Daoy (cell line): Measurements from ENCODE around the gene MAP4K1. TPM values are rescaled to one million over a fixed set of nuclear protein-coding genes. Genes with fewer than 3 reads are reported as not detected.
A peak's percentile ranks its signal among the peaks of the same experiment; 100 is the strongest.
"Not testable (repeated sequence)": the region's sequence is repeated elsewhere in the genome, so short reads cannot be mapped to it uniquely, and the experiment has no call there.

Experiments
- DNase-seq: peaks from one replicate; pipeline ENCODE4 v3.0.0-alpha.2; 2015; ENCODE audit warnings: low read depth
- total RNA-seq: library from RNA; depleted of rRNA; stranded (reverse); fragments of >200 nt; shearing (Covaris generic); gene quantifications from 2 replicates; pipeline ENCODE4 v1.2.3, GENCODE V29; 2014

MAP4K1 gene
- total RNA-seq, 1 experiment from 2014 or later = 0.11 TPM

DNA sequence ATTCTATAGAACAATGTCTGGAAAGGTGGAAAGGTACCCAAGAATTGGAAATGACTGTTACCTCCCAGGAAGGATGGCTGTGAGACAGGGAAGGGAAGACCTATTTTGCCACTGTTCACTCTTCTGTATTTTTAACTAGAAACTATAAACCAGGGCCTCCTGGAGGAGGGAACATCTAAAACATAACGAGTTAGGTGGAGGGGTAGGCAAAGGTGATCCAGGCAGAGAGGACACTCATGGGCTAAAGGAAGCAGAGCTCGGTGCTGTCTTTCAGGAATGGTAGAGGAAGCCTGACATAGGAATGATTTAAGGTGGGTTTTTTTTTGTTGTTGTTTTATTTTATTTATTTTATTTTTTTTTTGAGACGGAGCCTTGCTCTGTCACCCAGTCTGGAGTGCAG is 7.1 kb upstream of the MAP4K1 start:
- no peak for DNase-seq

DNA sequence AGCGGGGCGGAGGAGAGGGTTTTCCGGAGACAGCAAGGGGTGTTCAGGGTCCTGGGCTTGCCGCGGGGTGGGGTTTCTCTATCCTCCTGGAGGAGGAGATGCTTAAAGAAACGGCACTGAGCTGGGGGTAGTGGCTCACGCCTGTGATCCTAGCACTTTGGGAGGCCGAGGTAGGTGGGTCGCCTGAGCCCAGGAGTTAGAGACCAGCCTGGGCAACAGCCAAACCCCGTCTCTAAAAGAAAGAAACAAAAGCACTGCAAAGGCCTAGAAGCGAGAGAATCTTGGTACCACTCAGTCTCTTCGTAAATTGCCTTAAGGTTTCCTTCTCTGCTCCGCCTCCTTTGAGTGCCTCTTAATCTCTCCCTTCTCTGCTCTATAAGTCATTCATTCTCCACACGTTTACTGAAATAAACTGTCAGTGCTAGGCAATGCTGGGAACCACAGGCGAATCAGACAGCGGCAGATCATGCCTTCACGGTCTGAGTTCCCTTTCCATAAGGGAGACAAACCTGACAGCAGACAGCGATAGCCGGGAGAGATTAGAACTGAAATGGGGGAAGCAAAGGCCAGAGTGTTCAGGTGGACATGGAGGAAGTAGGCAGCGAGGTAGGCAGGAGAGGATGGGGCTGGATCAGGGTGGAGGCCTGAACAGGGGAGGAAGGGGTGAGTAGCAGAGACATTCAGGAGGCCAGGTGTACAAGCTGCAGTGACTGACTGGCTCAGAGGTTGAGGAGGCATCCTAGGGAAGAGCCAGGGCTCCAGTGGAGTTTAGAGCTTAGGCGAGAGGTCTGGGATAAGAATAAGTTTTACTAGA is 1.8 kb upstream of the MAP4K1 start:
- no peak for DNase-seq

DNA sequence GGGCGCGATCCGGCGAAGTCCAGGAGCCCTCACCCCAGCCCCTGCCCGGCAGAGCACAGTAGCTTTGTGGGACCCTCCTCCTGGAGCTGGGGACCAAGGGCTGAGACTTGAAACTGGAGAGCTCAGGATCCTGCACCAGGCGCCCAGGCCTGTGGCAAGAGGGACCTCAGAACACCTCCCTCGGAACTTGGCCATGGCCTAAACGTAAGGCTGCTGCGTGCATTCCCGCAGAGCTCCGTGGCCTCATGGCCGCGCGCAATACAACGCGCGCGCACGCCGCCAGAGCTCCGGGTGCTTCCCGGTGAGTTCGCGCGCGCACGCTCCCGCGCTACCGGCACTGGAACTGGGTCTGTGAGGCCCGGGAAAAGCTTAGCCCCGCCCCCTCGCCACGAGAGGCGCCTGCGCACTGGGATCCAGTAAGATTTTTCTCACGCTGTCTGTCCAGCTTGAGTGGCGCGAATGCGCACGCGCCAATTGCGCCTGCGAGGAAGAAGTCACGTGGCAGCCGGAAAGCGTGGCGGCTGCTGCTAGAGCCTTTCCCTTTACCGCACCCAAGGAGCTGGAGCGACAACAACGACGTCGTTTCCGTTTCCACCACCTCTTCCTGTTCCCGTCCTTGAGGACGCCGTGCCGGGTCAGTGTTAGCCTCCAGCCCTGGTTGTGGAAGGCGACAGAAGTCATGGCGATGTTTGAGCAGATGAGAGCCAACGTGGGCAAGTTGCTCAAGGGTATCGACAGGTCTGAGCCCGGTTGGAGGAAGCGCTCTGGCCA is 1.0 kb upstream of the MAP4K1 start, which contains the start of gene EIF3K:
Gene EIF3K (plus strand): TSS at position 599 of the 771 bp plus-strand sequence. CDS start 81 bp downstream, at position 680.
- DNase-seq = peak; percentile 100

DNA sequence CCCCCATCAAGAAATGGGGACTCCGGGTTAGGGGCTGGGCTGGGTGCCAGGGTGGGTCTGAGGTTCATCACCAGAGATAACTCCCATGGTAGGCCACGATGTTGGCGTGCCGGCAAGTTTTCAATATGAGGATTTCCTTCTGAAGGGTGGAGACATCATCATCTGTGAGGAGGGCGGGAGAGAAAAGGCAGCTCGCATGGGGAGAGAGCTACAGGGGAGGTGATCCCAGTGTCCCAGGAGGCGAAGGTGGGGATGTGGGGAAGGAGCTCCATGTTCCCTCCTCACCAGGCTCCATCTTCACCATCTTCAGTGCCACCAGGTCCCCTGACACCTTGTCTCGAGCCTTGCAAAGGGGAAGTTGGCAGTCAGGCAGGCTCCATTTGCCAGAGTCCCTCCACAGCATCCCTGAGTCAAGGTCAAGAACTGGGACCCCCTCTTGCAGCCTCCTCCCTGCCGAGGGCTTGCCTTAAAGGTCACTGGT is 430 bp downstream of the MAP4K1 start:
- no peak for DNase-seq

DNA sequence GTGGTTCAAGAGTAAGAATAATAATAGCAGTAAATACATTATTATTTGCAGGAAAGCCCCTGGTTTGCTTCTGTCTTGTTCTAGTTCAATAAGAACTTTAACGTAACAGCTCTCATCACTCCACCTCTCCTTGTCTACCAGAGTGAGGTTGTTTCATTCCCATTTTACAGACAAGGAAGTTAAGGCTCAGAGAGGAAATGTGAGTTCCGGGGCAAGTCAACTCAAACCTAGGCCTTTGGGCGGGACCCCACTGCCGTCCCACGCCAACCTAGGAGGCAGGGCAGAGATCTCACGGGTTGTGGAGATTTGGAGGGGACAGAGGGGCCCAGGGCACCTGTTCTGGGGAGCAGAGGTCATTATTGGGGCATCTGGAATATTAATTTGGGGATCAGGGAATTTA is 1.5 kb downstream of the MAP4K1 start:
- DNase-seq = no peak

DNA sequence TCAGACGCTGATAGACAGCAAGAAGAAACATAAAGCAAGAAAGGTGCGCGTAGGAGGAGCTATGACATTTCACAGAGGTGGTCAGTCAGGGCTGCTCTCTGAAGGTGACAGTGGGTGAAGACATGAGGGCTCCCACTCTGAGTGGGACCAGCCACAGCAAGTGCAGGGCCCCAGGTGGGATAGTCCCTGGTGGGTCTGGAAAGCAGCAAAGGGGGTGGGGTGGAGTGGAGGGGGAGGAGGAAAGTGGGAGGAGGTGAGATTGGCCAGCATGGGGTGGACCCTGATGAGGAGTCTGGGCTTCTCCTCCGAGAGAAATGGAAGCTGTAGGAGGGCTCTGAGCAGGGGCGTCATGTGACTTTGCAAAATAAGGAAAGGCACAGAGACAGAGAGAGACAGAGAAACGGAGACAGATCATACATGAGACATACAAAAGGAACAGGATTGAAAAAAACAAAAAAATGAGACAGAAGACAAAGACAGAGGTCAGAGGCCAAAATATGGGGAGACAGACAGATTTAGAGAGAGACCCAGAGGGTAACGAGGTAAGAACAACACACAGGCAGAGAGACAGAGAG is 2.7 kb downstream of the MAP4K1 start:
- DNase-seq = no peak

DNA sequence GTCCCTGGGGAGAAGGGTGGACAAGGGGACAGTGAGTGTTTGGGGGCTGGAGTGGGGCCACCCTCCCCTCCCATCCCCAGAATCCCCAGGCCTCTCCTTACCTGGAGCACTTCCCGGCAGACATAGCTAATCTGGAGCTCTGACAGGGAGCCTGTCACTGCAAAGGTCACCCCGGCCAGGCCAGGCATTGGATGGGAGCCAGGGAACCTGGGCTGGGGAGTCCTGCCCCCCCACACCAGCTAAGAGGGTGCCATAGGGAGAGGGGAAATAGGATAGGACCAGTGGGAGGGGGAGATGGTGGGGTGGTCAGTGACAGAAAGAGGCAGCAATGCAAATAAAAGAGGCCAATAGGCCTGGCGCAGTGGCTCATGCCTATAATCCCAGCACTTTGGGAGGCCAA is 3.5 kb downstream of the MAP4K1 start:
- no peak for DNase-seq

DNA sequence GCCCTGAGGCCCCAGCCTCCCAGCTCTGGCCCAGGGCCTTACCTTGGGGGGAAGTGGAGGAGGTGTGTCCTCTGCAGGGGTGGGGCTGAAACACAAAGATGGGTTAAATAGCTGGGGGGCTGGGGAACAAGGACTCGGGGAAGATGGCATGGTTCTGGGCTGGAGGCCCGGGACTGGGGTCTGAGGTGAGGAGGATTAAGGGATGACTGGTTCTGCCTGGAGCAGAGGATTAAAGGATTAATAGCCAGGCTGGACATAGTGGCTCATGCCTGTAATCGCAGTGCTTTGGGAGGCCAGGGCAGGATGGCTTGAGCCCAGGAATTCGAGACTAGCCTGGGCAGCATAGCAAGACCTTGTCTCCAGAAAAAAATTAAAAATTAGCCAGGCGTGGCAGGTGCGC is 11.6 kb downstream of the MAP4K1 start:
- no peak for DNase-seq

DNA sequence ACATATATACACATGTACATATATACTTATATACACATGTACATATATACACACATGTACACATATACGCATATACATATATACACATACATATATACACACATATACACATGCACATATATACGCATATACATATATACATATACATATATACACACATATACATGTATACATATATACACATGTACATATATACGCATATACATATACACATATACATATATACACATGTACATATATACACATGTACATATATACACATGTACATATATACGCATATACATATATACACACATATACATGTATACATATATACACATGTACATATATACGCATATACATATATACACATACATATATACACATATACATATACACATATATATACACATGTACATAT is 14.9 kb downstream of the MAP4K1 start:
- DNase-seq = not testable (repeated sequence)

DNA sequence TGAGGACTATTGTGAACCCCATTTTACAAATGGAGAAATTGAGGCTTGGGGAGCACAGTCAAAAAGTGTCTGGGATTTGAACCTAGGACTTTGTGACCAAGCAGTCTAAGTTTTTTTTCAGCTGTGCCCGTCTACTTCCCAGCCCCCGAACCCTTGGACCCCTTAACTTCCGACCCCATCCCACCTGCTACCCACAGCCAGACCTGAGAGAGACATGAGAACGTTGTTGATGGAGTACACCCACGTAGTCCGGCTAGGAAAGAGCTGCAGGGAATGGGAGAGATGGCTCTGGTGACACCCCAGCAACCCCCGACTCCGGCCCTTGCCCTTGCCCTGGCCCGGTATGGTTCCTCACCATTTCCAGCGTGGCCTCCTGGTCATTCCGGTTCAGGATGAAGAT is 18.0 kb downstream of the MAP4K1 start:
- no peak for DNase-seq

DNA sequence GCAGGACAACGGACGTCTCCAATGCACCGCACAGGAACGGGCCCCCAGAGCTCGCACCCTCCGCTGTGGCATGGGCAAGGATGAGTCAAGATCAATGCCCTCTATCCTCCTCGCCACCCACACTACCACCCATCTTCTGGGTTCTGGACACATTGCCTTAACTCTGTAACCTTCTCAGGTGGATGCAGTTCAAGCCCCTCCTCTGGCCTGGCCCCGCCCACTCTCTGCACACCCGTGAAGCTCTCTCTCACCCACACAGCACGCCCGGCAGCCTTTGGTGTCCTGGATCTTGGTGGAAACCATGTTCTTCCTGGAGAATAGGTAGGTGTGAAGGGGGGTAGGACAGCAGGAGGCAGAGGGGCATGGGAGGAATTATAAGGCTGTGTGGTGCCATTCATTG is 20.7 kb downstream of the MAP4K1 start:
- no peak for DNase-seq

DNA sequence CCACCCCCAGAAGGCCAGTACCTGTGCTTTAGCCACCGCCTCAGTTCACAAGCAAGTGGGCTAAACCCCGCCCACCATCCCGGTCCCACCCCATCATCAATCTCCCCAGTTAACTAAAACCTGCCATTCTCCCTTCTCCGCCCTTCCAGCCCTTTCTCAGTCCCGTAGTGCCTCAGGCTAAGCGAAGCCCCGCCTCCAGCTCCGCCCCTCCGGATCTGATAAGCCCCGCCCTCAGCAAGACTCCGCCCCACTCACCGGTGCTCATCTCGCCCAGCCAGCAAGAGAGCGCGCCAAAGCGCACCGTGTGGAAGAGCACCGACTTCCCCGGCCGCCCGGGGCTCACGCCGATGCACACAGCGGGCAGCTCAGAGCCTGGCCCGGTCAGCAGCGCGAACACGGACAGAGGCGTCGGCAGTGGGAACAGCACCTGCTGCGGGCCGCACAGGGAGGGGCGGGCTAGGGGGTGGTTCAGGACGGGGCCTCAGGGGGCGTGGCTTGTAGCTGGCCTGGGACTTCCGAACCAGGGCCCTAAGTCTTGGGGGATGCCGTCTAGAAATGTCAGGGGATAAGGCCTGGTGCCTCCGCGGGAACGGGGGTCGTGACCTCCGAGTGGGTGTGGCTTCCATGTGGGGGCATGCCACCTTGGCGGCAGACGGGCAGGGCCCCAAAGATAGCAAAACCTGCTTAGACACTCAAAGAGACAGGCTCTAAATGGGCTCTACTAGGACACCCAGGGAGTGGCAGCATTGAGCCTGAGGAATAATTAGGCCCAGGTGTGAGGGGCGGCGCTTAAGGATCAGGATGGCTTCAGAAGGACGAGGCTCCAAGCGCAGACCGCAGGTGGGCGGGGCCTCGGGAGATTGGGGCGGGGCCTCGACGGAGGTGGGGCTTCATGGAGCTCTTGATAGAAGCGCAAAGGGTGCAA is 21.4 kb downstream of the MAP4K1 start:
- peak; percentile 64 for DNase-seq

DNA sequence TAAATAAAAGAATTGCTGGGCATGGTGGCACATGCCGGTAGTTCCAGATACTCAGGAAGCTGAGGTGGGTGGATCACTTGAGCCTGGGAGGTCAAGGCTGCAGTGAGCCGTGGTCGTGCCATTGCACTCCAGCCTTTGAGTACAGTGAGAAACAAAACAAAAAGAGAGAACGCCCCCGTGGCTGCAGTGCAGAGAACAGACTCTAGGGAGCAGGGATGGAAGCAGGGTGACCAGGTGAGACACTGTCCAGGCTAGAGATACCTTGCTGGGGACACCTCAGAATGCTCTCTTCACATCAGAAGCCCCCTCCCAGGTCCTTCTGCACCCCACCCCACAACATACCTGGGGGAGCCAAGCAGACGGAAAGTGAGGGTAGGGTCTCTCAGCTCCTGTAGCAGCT is 24.8 kb downstream of the MAP4K1 start:
- DNase-seq = no peak

DNA sequence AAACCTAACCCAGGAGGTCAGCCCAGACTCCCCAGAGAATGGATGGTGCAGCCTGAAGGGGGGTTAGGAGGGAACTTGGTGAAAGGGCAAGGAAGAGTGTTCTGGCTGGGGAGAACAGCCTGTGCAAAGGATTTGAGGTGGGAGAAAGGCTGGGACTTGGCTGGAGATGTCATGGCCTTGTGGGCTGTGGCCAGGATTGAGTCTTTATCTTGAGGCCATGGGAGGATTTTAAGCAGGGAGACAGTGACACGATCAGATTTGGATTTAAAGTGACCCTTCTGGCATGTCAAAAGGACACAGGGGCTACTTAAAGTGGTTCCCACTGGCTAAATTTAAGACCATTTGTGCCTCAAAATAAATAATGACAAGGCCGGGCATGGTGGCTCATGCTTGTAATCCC is 29.7 kb downstream of the MAP4K1 start:
- no peak for DNase-seq

DNA sequence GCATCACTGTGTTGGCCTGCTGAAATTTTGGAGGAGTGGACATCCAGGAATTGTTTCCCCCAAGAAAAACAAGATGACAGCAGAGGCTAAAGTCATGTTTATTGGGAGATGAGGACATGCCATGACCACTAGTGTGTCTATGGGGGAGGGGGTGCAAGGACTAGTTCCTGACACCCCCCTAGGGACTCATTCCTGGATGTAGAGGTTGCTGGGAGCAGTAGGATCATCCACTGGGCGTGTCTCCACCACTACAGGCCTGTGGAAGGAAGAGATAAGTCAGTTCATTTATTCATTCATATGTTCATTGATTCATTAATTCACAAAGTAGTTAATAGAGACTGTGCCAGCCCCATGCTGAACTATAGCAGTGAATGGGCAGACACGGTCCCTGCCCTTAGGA is 30.2 kb downstream of the MAP4K1 start:
- no peak for DNase-seq

DNA sequence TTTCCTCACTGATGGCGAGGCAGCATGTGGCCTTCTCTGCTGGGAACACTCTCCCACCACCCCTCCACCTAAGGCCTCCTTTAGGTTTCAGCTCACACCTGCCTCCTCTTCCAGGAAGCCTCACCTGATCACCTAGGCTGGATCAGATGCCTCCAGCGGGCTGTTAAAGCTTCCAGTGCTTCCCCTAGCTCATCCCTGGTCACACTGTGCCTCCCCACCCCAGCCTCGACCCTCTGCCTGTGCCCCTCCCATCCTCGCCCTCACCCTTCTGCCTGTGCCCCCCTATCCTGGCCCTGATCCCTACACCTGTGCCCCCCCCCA is 33.8 kb downstream of the MAP4K1 start:
- no peak for DNase-seq

DNA sequence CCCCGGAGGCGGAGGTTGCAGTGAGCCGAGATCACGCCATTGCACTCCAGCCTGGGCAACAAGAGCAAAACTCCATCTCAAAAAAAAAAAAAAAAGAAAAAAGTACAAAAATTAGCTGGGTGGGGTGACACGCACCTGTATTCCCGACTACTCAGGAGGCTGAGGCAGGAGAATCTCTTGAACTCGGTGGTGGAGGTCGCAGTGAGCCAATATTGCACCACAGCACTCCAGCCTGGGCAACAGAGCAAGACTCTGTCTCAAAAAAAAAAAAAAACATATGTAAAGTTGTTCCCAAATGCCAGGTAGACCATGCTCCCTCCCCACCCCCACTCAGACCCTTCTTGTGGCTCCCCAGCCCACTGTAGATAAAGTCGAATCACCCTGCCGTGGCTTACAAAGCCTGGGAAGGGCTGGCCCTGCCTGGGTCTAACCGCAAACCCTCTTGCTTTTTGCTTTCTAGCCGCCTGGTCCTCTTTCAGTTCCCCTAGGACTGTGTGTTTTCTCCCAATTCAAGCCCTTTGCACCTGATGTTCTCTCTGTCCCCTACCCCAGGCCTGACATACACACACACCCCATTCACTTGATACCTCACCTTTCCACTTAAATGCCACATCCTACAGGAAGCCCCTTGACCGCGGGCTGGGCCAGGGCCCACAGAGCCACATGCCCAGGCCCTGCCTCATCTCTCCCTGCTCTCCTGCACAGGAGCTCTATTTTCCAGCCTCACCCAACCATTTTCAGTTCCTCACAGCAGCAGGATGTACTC is 34.4 kb downstream of the MAP4K1 start:
- no peak for DNase-seq

DNA sequence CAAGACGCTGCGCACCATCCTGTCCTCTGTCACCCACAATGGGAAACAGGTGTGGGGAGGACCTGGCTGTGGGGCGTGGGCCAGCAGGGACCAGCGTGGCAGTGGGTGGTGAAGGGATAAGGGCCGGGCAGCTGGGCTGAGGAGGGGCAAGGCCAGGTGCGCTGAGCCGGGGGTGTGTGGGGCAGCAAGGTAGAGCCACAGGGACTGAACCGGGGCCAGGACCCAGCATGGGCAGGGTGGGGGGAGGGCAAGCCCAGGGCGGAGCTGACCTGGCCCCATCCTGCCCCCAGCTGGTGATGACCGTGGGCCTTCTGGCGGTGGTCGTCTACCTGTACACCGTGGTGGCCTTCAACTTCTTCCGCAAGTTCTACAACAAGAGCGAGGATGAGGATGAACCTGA is 37.7 kb downstream of the MAP4K1 start:
- no peak for DNase-seq

DNA sequence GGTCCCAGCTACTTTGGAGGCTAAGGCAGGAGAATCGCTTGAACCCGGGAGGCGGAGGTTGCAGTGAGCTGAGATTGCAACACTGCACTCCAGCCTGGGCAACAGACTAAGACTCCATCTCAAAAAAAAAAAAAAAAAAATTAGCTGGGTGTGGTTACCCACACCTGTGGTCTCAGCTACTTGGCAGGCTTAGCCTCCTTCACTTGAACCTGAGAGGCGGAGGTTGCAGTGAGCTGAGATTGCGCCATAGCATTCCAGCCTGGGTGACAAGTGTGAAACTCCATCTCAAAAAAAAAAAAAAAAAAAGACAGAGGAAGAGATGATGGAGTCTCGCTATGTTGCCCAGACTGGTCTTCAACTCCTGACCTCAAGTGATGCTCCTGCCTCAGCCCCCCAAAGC is 38.4 kb downstream of the MAP4K1 start:
- not testable (repeated sequence) for DNase-seq

DNA sequence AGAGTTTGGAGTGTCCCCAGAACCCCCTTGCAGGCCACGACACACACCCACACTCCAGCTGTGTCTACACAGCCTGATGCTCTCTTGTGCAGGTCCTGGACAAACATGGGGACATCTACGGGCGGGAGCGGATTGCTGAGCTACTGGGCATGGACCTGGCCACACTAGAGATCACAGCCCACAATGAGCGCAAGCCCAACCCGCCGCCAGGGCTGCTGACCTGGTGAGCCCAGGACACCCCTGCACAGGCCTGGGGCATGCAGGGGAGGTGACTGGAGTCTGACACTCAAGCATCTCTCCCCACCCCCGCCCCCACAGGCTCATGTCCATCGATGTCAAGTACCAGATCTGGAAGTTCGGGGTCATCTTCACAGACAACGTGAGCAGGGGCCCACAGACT is 39.9 kb downstream of the MAP4K1 start:
- DNase-seq = no peak

DNA sequence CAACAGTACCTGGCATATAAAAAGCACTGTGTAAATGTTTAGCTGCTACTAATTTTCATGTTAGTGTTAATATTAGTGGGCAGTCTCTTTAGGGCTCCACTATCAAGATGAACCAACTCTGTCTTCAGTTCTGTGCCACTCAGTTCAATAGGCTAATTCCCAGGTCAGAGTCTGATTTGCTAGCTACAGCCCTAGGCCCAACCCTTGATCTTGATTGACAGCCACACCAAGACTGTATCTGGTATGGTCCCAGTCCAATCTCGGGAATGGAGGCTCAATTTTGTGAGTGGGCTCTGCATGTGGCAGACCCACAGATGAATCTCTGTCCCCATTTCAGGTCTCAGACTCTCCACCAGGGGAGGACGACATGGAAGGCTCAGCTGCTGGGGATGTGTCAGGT is 46.1 kb downstream of the MAP4K1 start:
- no peak for DNase-seq
